NCI-H774 (cell line): ENCODE data around the gene IMMT.

Experiments used
- DNase-seq: peaks from one replicate; lab custom pipeline; 2025; lab: John Stamatoyannopoulos, UW

The IMMT gene

GRCh38 chr2:86226070-86226469 lies 30.8 kb upstream of the IMMT start:
- no peak for DNase-seq

GRCh38 chr2:86225581-86225980 lies 30.3 kb upstream of the IMMT start:
- no peak for DNase-seq

- no peak for DNase-seq
Measured at GRCh38 chr2:86224645-86225355, 29.5 kb upstream of the IMMT start.

- DNase-seq: no peak
Measured at GRCh38 chr2:86223927-86224560, 28.8 kb upstream of the IMMT start.

GRCh38 chr2:86223140-86223926 lies 28.1 kb upstream of the IMMT start:
- DNase-seq: no peak

- peak; percentile 13 for DNase-seq
Measured at GRCh38 chr2:86221066-86221684, 25.9 kb upstream of the IMMT start.

GRCh38 chr2:86219896-86220295 lies 24.6 kb upstream of the IMMT start:
- DNase-seq: no peak

GRCh38 chr2:86218124-86218523 lies 22.9 kb upstream of the IMMT start:
- no peak for DNase-seq

- no peak for DNase-seq
Measured at GRCh38 chr2:86216575-86217555, 21.6 kb upstream of the IMMT start.

GRCh38 chr2:86214503-86214832 lies 19.2 kb upstream of the IMMT start:
- DNase-seq: no peak

- no peak for DNase-seq
Measured at GRCh38 chr2:86213699-86214502, 18.6 kb upstream of the IMMT start.

GRCh38 chr2:86213056-86213455 lies 17.8 kb upstream of the IMMT start:
- peak; percentile 21 for DNase-seq

GRCh38 chr2:86211796-86212188 lies 16.5 kb upstream of the IMMT start:
- no peak for DNase-seq

GRCh38 chr2:86211033-86211795 lies 16.0 kb upstream of the IMMT start:
- DNase-seq: peak; percentile 8

- no peak for DNase-seq
Measured at GRCh38 chr2:86204458-86204857, 9.2 kb upstream of the IMMT start.

GRCh38 chr2:86203614-86204013 lies 8.4 kb upstream of the IMMT start:
- no peak for DNase-seq

GRCh38 chr2:86202702-86203101 lies 7.4 kb upstream of the IMMT start:
- DNase-seq: no peak

GRCh38 chr2:86202336-86202692 lies 7.1 kb upstream of the IMMT start:
- DNase-seq: no peak

GRCh38 chr2:86201671-86202335 lies 6.5 kb upstream of the IMMT start:
- DNase-seq: no peak
